Caco-2 (cell line): ENCODE results near the gene KRT17. TPM values are rescaled to one million over a fixed set of nuclear protein-coding genes. Genes with fewer than 3 reads are reported as not detected.

Experiments used
- BruUV-seq: library from RNA; stranded (reverse); fragments of 400-500 nt; replicated peaks from 2 replicates; lab custom pipeline; 2021; lab: Mats Ljungman, UMichigan
- CTCF ChIA-PET: fragments of 300-600 bp; sonication (Branson Sonifier 250); formaldehyde crosslinking; loops from one replicate; lab custom pipeline; 2022; ENCODE audit warnings: antibody characterized with exemption; lab: Charles Lee
- POLR2A ChIA-PET: fragments of 300-600 bp; sonication (Branson Sonifier 250); formaldehyde crosslinking; loops from one replicate; lab custom pipeline; 2022; ENCODE audit warnings: antibody characterized with exemption; lab: Charles Lee
- DNase-seq, 2 experiments: peaks; one replicate each; pipeline versions ENCODE4 v3.0.0 to v3.0.0-alpha.2; 2020 to 2022
- H3K27me3 ChIP-seq: replicated peaks from 2 replicates; pipeline ENCODE4 v1.6.0; 2011; ENCODE audit warnings: low read length; ENCODE audit not compliant: control insufficient read depth, insufficient read depth
- H3K36me3 ChIP-seq: 2 replicates; pipeline ENCODE4 v1.5.1; 2011; ENCODE audit warnings: low read length; ENCODE audit not compliant: control insufficient read depth, insufficient read depth
- H3K4me1 ChIP-seq: fragments of 250-450 bp; sonication (Bioruptor Pico); 2 replicates; pipeline ENCODE4 v1.5.1; 2020; ENCODE audit warnings: mild to moderate bottlenecking
- H3K4me3 ChIP-seq: 2 replicates; pipeline ENCODE4 v1.5.1; 2011; ENCODE audit warnings: low read depth, mild to moderate bottlenecking, control low read depth, low read length
- H3K9me3 ChIP-seq: fragments of 250-450 bp; sonication (Bioruptor Pico); 2 replicates; pipeline ENCODE4 v1.5.1; 2020; ENCODE audit warnings: mild to moderate bottlenecking, moderate library complexity
- H3K27ac Mint-ChIP-seq: one replicate; pipeline ENCODE4 v1.8.0; 2022; ENCODE audit warnings: mixed read lengths; ENCODE audit not compliant: unreplicated experiment
- H3K27me3 Mint-ChIP-seq: one replicate; pipeline ENCODE4 v1.8.0; 2022; ENCODE audit warnings: mixed read lengths; ENCODE audit not compliant: insufficient read depth, unreplicated experiment
- H3K36me3 Mint-ChIP-seq: one replicate; pipeline ENCODE4 v1.8.0; 2022; ENCODE audit warnings: mild to moderate bottlenecking, mixed read lengths; ENCODE audit not compliant: insufficient read depth, unreplicated experiment
- H3K4me1 Mint-ChIP-seq: one replicate; pipeline ENCODE4 v1.8.0; 2022; ENCODE audit warnings: low read depth, mixed read lengths; ENCODE audit not compliant: unreplicated experiment
- H3K4me3 Mint-ChIP-seq: one replicate; pipeline ENCODE4 v1.8.0; 2022; ENCODE audit warnings: mild to moderate bottlenecking, moderate library complexity, mixed read lengths; ENCODE audit not compliant: unreplicated experiment
- H3K9me3 Mint-ChIP-seq: one replicate; pipeline ENCODE4 v1.8.0; 2022; ENCODE audit warnings: mixed read lengths; ENCODE audit not compliant: unreplicated experiment
- CTCF ChIP-seq, 2 experiments: fragments of 200-600 bp in 1 of 2; IDR thresholded peaks; 1 replicate in 1 of 2; 2 replicates in 1 of 2; pipeline versions ENCODE4 v1.5.1 to v1.8.0; 2011 to 2022; ENCODE audit warnings: antibody characterized with exemption in 1 of 2, control low read depth in 1 of 2, inconsistent platforms in 1 of 2, low read depth in 1 of 2, low read length in 1 of 2, mild to moderate bottlenecking in 1 of 2, moderate library complexity in 1 of 2; ENCODE audit not compliant: insufficient read depth in 1 of 2, severe bottlenecking in 1 of 2, unreplicated experiment in 1 of 2
- intact Hi-C: fragments of 100-400 bp; cut with micrococcal nuclease; formaldehyde crosslinking; loops from one replicate; pipeline ENCODE4 v1.10.0; 2022; ENCODE audit not compliant: unreplicated experiment
- total RNA-seq: library from RNA; stranded (reverse); gene quantifications from 2 replicates; pipeline ENCODE4 v1.2.3, GENCODE V29; 2022

The KRT17 gene
- total RNA-seq, 1 experiment from 2014 or later: 2.8 TPM

- H3K4me3 Mint-ChIP-seq: peak overlapping the region; percentile 83
- intact Hi-C loops: loop anchor here (1.0 to 5.0 kb wide), 6 partner anchors 19 to 1045 kb away; no protein-coding TSS in a partner anchor
- CTCF ChIA-PET: interaction anchor here (0.9 to 2.1 kb wide), 7 partner anchors 19 to 184 kb away, joined by 3 to 11 read pairs (median 3); partner anchors contain the start of gene EIF1
- H3K36me3 Mint-ChIP-seq: peaks cover 5% of the 10 kb centered on the region
- H3K9me3 Mint-ChIP-seq: no peaks in the 10 kb centered on the region
- no peaks in the 10 kb centered on the region for H3K9me3 ChIP-seq
- peak overlapping the region; percentile 30 for H3K27ac Mint-ChIP-seq
- H3K36me3 ChIP-seq: no peaks in the 10 kb centered on the region
- peaks cover 11% of the 10 kb centered on the region for H3K4me1 ChIP-seq
- H3K27me3 Mint-ChIP-seq: no peaks in the 10 kb centered on the region
- no peak for TF ChIP-seq CTCF (IDR thresholded peaks at IDR 0.05; ENCODE audit: insufficient read depth in 1 of 2, low read depth in 1 of 2, low read length in 1 of 2, severe bottlenecking in 1 of 2, unreplicated experiment in 1 of 2)
- POLR2A ChIA-PET: interaction anchor here (0.8 kb wide), 1 partner anchor 21 kb away, joined by 4 read pairs; the partner anchor contains the start of gene EIF1
- BruUV-seq: no TSS peak
- DNase-seq: peak in 1 of 2 experiments; percentile 35
- peaks cover 18% of the 10 kb centered on the region for H3K4me1 Mint-ChIP-seq
- no peaks in the 10 kb centered on the region for H3K27me3 ChIP-seq
- H3K4me3 ChIP-seq: no peak overlapping the region
These were observed 43.1 kb upstream of the KRT17 start for GRCh38 chr17:41667280-41668041.

- intact Hi-C loops: loop anchor here (1.0 to 5.0 kb wide), 6 partner anchors 18 to 1044 kb away; no protein-coding TSS in a partner anchor
- peak overlapping the region; percentile 83 for H3K4me3 Mint-ChIP-seq
- Histone ChIP-seq H3K9me3 (no peaks in the 10 kb centered on the region), H3K36me3 (no peaks in the 10 kb centered on the region), H3K27me3 (no peaks in the 10 kb centered on the region), H3K4me3 (peak overlapping the region; percentile 54), H3K4me1 (peaks cover 11% of the 10 kb centered on the region)
- H3K4me1 Mint-ChIP-seq: peaks cover 18% of the 10 kb centered on the region
- peaks cover 5% of the 10 kb centered on the region for H3K36me3 Mint-ChIP-seq
- CTCF ChIA-PET: interaction anchor here (0.5 to 2.1 kb wide), 21 partner anchors 9 to 848 kb away, joined by 3 to 34 read pairs (median 6); partner anchors contain the start of genes EIF1 and FKBP10
- peak; percentile 92 for TF ChIP-seq CTCF (IDR thresholded peaks at IDR 0.05; ENCODE audit: insufficient read depth in 1 of 2, low read depth in 1 of 2, low read length in 1 of 2, severe bottlenecking in 1 of 2, unreplicated experiment in 1 of 2)
- peak; percentile 86 to 90 for DNase-seq
- POLR2A ChIA-PET: interaction anchor here (1.9 kb wide), 1 partner anchor 22 kb away, joined by 24 read pairs; the partner anchor contains the start of gene EIF1
- no peaks in the 10 kb centered on the region for H3K27me3 Mint-ChIP-seq
- H3K27ac Mint-ChIP-seq: peak overlapping the region; percentile 78
- no peaks in the 10 kb centered on the region for H3K9me3 Mint-ChIP-seq
- no TSS peak for BruUV-seq
These were observed 42.4 kb upstream of the KRT17 start for GRCh38 chr17:41666708-41667279.

GRCh38 chr17:41666237-41666641 is 41.9 kb upstream of the KRT17 start:
- no peaks in the 10 kb centered on the region for H3K9me3 Mint-ChIP-seq
- POLR2A ChIA-PET: interaction anchor here (1.9 kb wide), 1 partner anchor 22 kb away, joined by 24 read pairs; the partner anchor contains the start of gene EIF1
- CTCF ChIA-PET: interaction anchor here (0.5 to 1.9 kb wide), 27 partner anchors 10 to 847 kb away, joined by 3 to 34 read pairs (median 5); partner anchors contain the start of genes EIF1 and FKBP10
- peaks cover 11% of the 10 kb centered on the region for H3K4me1 ChIP-seq
- H3K36me3 Mint-ChIP-seq: peaks cover 5% of the 10 kb centered on the region
- H3K9me3 ChIP-seq: no peaks in the 10 kb centered on the region
- peak in 1 of 2 experiments; percentile 59 for DNase-seq
- H3K4me3 ChIP-seq: peak overlapping the region; percentile 54
- H3K4me1 Mint-ChIP-seq: peaks cover 18% of the 10 kb centered on the region
- no TSS peak for BruUV-seq
- no peaks in the 10 kb centered on the region for H3K36me3 ChIP-seq
- H3K27me3 Mint-ChIP-seq: no peaks in the 10 kb centered on the region
- no peaks in the 10 kb centered on the region for H3K27me3 ChIP-seq
- H3K27ac Mint-ChIP-seq: peak overlapping the region; percentile 78
- peak overlapping the region; percentile 83 for H3K4me3 Mint-ChIP-seq
- intact Hi-C loops: loop anchor here (2.0 to 5.0 kb wide), 5 partner anchors 344 to 1044 kb away; no protein-coding TSS in a partner anchor
- no peak for TF ChIP-seq CTCF (IDR thresholded peaks at IDR 0.05; ENCODE audit: insufficient read depth in 1 of 2, low read depth in 1 of 2, low read length in 1 of 2, severe bottlenecking in 1 of 2, unreplicated experiment in 1 of 2)
